ENCODE data around the gene C19orf85.

C19orf85 gene

GRCh38 chr19:55489711-55490477, 25.3 kb upstream of the C19orf85 start:
- FAIRE-seq (no peak), DNase-seq (ENCODE audit: low spot score) (no peak)

GRCh38 chr19:55488986-55489710, 24.6 kb upstream of the C19orf85 start:
- FAIRE-seq: no peak
- DNase-seq (ENCODE audit: low spot score): no peak

GRCh38 chr19:55487924-55488687, 23.6 kb upstream of the C19orf85 start, which contains the start of gene SSC5D:
Gene SSC5D, plus strand, starts transcription at chr19:55488436. Its CDS starts 154 bp downstream, at chr19:55488590.
- DNase-seq (ENCODE audit: low spot score): no peak
- no peak for FAIRE-seq

GRCh38 chr19:55486971-55487923, 22.7 kb upstream of the C19orf85 start:
- FAIRE-seq (peak; percentile 62), DNase-seq (ENCODE audit: low spot score) (peak; percentile 50)

GRCh38 chr19:55486043-55486970, 21.8 kb upstream of the C19orf85 start:
- FAIRE-seq: no peak

GRCh38 chr19:55485439-55486011, 21.0 kb upstream of the C19orf85 start:
- DNase-seq (ENCODE audit: low spot score): no peak
- no peak for FAIRE-seq

More at GRCh38 chr19:55486043-55486970, 21.8 kb upstream of the C19orf85 start:
- DNase-seq (ENCODE audit: low spot score): no peak

GRCh38 chr19:55484593-55485438, 20.3 kb upstream of the C19orf85 start, which contains the start of gene NAT14:
Gene NAT14, plus strand, starts transcription at chr19:55485188. Its CDS starts 521 bp downstream, at chr19:55485709.
- DNase-seq (ENCODE audit: low spot score) (peak; percentile 16), FAIRE-seq (no peak)

GRCh38 chr19:55483706-55484592, 19.4 kb upstream of the C19orf85 start:
- FAIRE-seq (no peak), DNase-seq (ENCODE audit: low spot score) (no peak)

GRCh38 chr19:55482967-55483705, 18.6 kb upstream of the C19orf85 start:
- FAIRE-seq (no peak), DNase-seq (ENCODE audit: low spot score) (no peak)

GRCh38 chr19:55482156-55482961, 17.8 kb upstream of the C19orf85 start:
- FAIRE-seq (no peak), DNase-seq (ENCODE audit: low spot score) (no peak)

GRCh38 chr19:55481794-55482155, 17.2 kb upstream of the C19orf85 start:
- FAIRE-seq (no peak), DNase-seq (ENCODE audit: low spot score) (no peak)

- DNase-seq (ENCODE audit: low spot score) (no peak), FAIRE-seq (no peak)
Observed at GRCh38 chr19:55481148-55481793, 16.7 kb upstream of the C19orf85 start.

- no peak for DNase-seq (ENCODE audit: low spot score)
Observed at GRCh38 chr19:55479451-55480230, 15.1 kb upstream of the C19orf85 start.

GRCh38 chr19:55479045-55479444, 14.5 kb upstream of the C19orf85 start:
- DNase-seq (ENCODE audit: low spot score) (no peak), FAIRE-seq (no peak)

More at GRCh38 chr19:55479451-55480230, 15.1 kb upstream of the C19orf85 start:
- no peak for FAIRE-seq
